KMS-11 (cell line): ENCODE measurements around the gene ZNRF3.
"Not testable (repeated sequence)": the region's sequence is repeated elsewhere in the genome, so short reads cannot be mapped to it uniquely, and the experiment has no call there.

Experiments
- H2AFZ ChIP-seq: fragments of 200-600 bp; sonication (generic); 2 replicates; pipeline ENCODE4 v1.6.1; 2016; ENCODE audit warnings: antibody characterized with exemption, mixed run types, low read depth
- H3K27ac ChIP-seq: fragments of 200-600 bp; sonication (generic); 2 replicates; pipeline ENCODE4 v1.6.1; 2016; ENCODE audit warnings: mild to moderate bottlenecking, mixed run types
- H3K27me3 ChIP-seq: fragments of 200-600 bp; sonication (generic); 2 replicates; pipeline ENCODE4 v1.6.1; 2017; ENCODE audit warnings: mild to moderate bottlenecking, low read depth, mixed run types, moderate library complexity; ENCODE audit not compliant: insufficient read depth
- H3K36me3 ChIP-seq: fragments of 200-600 bp; sonication (generic); 2 replicates; pipeline ENCODE4 v1.6.1; 2017; ENCODE audit warnings: mild to moderate bottlenecking, mixed run types; ENCODE audit not compliant: insufficient read depth
- H3K4me1 ChIP-seq: fragments of 200-600 bp; sonication (generic); 2 replicates; pipeline ENCODE4 v1.6.1; 2016; ENCODE audit warnings: mild to moderate bottlenecking, low read depth, mixed run types; ENCODE audit not compliant: poor library complexity, severe bottlenecking
- H3K4me2 ChIP-seq: fragments of 200-600 bp; sonication (generic); 2 replicates; pipeline ENCODE4 v1.7.0; 2016; ENCODE audit warnings: mild to moderate bottlenecking, mixed run types
- H3K4me3 ChIP-seq: fragments of 200-600 bp; sonication (generic); IDR thresholded peaks from 2 replicates; pipeline ENCODE4 v1.6.1; 2017; ENCODE audit warnings: low read depth, low read length, mixed read lengths; ENCODE audit not compliant: insufficient read depth
- H3K79me2 ChIP-seq: fragments of 200-600 bp; sonication (generic); 2 replicates; pipeline ENCODE4 v1.6.1; 2016; ENCODE audit warnings: low read depth, mixed run types; ENCODE audit not compliant: insufficient read depth
- H3K9ac ChIP-seq: fragments of 200-600 bp; sonication (generic); 2 replicates; pipeline ENCODE4 v1.6.1; 2016; ENCODE audit warnings: mild to moderate bottlenecking, mixed run types
- H4K20me1 ChIP-seq: fragments of 200-600 bp; sonication (generic); 2 replicates; pipeline ENCODE4 v1.6.1; 2016; ENCODE audit warnings: mild to moderate bottlenecking, mixed run types; ENCODE audit not compliant: insufficient read depth
- CTCF ChIP-seq: fragments of 200-600 bp; sonication (generic); conservative IDR thresholded peaks from 2 replicates; pipeline ENCODE4 v1.6.1; 2017; ENCODE audit warnings: low read depth, mild to moderate bottlenecking, antibody characterized with exemption, low read length, moderate library complexity, mixed read lengths

Gene ZNRF3

DNA sequence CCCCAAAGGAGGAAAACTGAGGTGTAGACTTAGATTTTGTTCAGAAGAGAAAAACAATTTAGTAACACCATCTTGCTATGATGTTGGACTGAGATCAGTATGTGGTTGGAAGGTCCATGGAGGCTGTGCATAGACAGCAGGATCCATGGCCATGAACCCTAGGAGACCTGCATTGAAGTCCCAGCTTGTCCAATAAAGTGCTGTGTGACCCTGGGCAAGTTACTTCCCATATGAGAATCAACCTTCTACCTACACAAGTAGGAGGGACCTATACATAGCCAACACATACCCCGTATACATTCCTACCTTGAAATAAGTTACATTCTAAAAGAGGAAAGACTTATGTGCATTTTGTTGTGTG, 27.3 kb upstream of the ZNRF3 start:
- Histone ChIP-seq H4K20me1 (no peaks in the 10 kb centered on the region), H3K27me3 (no peaks in the 10 kb centered on the region), H3K36me3 (no peaks in the 10 kb centered on the region), H2AFZ (no peak overlapping the region), H3K4me2 (no peak overlapping the region), H3K9ac (no peak overlapping the region), H3K4me3 (no peak overlapping the region), H3K27ac (no peak overlapping the region), H3K79me2 (no peaks in the 10 kb centered on the region), H3K4me1 (no peaks in the 10 kb centered on the region)
- TF ChIP-seq CTCF, result no peak

DNA sequence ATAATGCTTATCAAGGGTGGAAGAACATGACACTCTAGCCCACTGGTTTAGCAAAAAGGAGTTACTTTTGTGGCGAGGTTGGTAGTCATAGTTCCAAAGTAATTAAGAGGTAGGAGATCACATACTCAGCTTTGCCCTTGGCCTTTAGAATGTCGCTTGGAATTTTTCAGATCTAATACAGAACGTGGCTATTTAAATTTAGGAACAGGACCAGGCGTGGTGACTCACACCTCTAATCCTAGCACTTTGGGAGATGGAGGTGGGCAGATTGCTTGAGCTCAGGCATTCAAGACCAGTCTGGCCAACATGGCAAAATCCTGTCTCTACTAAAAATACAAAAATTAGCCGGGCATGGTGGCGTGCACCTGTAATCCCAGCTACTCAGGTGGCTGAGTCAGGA, 26.1 kb upstream of the ZNRF3 start:
- H2AFZ ChIP-seq, result no peak overlapping the region
- H3K4me3 ChIP-seq, result no peak overlapping the region
- TF ChIP-seq CTCF, result no peak
- H3K9ac ChIP-seq, result no peak overlapping the region
- H4K20me1 ChIP-seq, result no peaks in the 10 kb centered on the region
- H3K4me2 ChIP-seq, result no peak overlapping the region
- H3K79me2 ChIP-seq, result no peaks in the 10 kb centered on the region
- H3K27ac ChIP-seq, result no peak overlapping the region
- no peaks in the 10 kb centered on the region for H3K27me3 ChIP-seq
- no peaks in the 10 kb centered on the region for H3K4me1 ChIP-seq
- no peaks in the 10 kb centered on the region for H3K36me3 ChIP-seq

- Histone ChIP-seq H3K79me2 (no peaks in the 10 kb centered on the region), H3K9ac (no peak overlapping the region), H3K4me3 (no peak overlapping the region), H3K36me3 (no peaks in the 10 kb centered on the region), H4K20me1 (no peaks in the 10 kb centered on the region), H3K27me3 (no peaks in the 10 kb centered on the region), H3K4me1 (no peaks in the 10 kb centered on the region), H3K27ac (no peak overlapping the region), H3K4me2 (no peak overlapping the region), H2AFZ (no peak overlapping the region)
- TF ChIP-seq CTCF, result no peak
Observed at GRCh38 chr22:28864878-28865596, 18.3 kb upstream of the ZNRF3 start.

- H2AFZ ChIP-seq, result no peak overlapping the region
- no peak for TF ChIP-seq CTCF
Observed at GRCh38 chr22:28867191-28867590, 16.2 kb upstream of the ZNRF3 start.

DNA sequence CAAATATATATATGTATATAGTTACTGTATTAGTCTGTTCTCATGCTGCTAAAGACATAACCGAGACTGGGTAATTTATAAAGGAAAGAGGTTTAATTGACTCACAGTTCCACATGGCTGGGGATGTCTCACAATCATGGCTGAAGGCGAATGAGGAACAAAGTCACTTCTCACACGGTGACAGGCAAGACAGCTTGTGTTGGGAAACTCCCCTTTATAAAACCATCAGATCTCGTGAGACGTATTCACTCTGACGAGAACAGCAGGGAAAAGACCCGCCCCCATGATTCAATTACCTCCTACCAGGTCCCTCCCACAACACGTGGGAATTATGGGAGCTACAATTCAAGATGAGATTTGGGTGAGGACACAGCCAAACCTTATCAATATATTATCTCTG, 15.0 kb upstream of the ZNRF3 start:
- not testable (repeated sequence) for H3K27me3 ChIP-seq, H4K20me1 ChIP-seq, H3K27ac ChIP-seq, H3K9ac ChIP-seq, H3K79me2 ChIP-seq, H2AFZ ChIP-seq, H3K36me3 ChIP-seq, H3K4me2 ChIP-seq, H3K4me3 ChIP-seq, H3K4me1 ChIP-seq

More at GRCh38 chr22:28867191-28867590, 16.2 kb upstream of the ZNRF3 start:
- Histone ChIP-seq H3K79me2 (no peaks in the 10 kb centered on the region), H3K36me3 (no peaks in the 10 kb centered on the region), H3K9ac (no peak overlapping the region), H3K4me2 (no peak overlapping the region), H3K4me1 (no peaks in the 10 kb centered on the region), H3K27me3 (no peaks in the 10 kb centered on the region), H3K4me3 (no peak overlapping the region), H3K27ac (no peak overlapping the region), H4K20me1 (no peaks in the 10 kb centered on the region)
